HCT116 (cell line): Measurements from ENCODE around the gene RAMAC.

Source experiments
- CEBPB ChIP-seq: IDR thresholded peaks from 2 replicates; pipeline ENCODE4 v1.6.1; 2012; ENCODE audit warnings: low read depth
- CTCF ChIP-seq, 3 experiments: fragments of 200-600 bp in 1 of 3; sonication (generic) in 1 of 3; IDR thresholded peaks in 2 of 3; conservative IDR thresholded peaks in 1 of 3; 2 replicates each; pipeline ENCODE4 v1.5.1; 2012 to 2017; ENCODE audit warnings: low read depth in 2 of 3, low read length in 2 of 3, antibody characterized with exemption in 1 of 3, borderline replicate concordance in 1 of 3, control low read depth in 1 of 3, mild to moderate bottlenecking in 1 of 3, mixed read lengths in 1 of 3, mixed run types in 1 of 3, moderate library complexity in 1 of 3; ENCODE audit not compliant: insufficient read depth in 1 of 3
- JUND ChIP-seq: IDR thresholded peaks from 2 replicates; pipeline ENCODE4 v1.6.1; 2012
- POLR2A ChIP-seq: IDR thresholded peaks from 2 replicates; pipeline ENCODE4 v1.7.0; 2011; ENCODE audit warnings: borderline replicate concordance; ENCODE audit not compliant: insufficient read depth, insufficient read length; ENCODE audit errors: extremely low read depth
- REST ChIP-seq: IDR thresholded peaks from 2 replicates; pipeline ENCODE4 v1.6.1; 2012; ENCODE audit warnings: low read depth

GRCh38 chr15:82936966-82937711, 48.9 kb upstream of the RAMAC start:
- TF ChIP-seq POLR2A: no peak
- TF ChIP-seq CEBPB: no peak
- TF ChIP-seq CTCF (IDR thresholded peaks at IDR 0.05 in 2 of 3, conservative IDR thresholded peaks at IDR 0.05 in 1 of 3; ENCODE audit: borderline replicate concordance in 1 of 3, insufficient read depth in 1 of 3, low read depth in 2 of 3, low read length in 2 of 3): no peak
- TF ChIP-seq REST: no peak
- TF ChIP-seq JUND: no peak
